ENCODE measurements around the gene PLXNA1. TPM values are rescaled to one million over a fixed set of nuclear protein-coding genes. Genes with fewer than 3 reads are reported as not detected.

The PLXNA1 gene
- total and polyA plus RNA-seq, 10 of the 15 experiments (the other 5 are each of a cell fraction or from before 2014, with no cell fraction given): 0.03 to 16.4 (median 2.5) TPM

- Histone ChIP-seq H2AFZ (ENCODE audit: control insufficient read depth, low read depth, low read length) (no peak overlapping the region), H3K4me2 (ENCODE audit: control insufficient read depth, insufficient read depth) (no peak overlapping the region), H3K27me3 (replicated peaks in 1 of 2; ENCODE audit: control insufficient read depth in 2 of 2, insufficient read depth in 2 of 2, low read length in 1 of 2) (no peaks in the 10 kb centered on the region), H3K9me3 (replicated peaks; ENCODE audit: control insufficient read depth, insufficient read depth, low read length) (no peaks in the 10 kb centered on the region), H3K9ac (ENCODE audit: control insufficient read depth, insufficient read depth, low read length) (no peak overlapping the region), H3K4me3 (no peak overlapping the region), H3K27ac (ENCODE audit: control insufficient read depth, insufficient read depth) (no peak overlapping the region), H3K4me1 (ENCODE audit: control insufficient read depth, insufficient read depth, low read length) (no peaks in the 10 kb centered on the region), H3K36me3 (ENCODE audit: control insufficient read depth in 2 of 2, insufficient read depth in 2 of 2, low read length in 1 of 2) (no peaks in the 10 kb centered on the region), H3K79me2 (ENCODE audit: control insufficient read depth, insufficient read depth, low read length) (no peaks in the 10 kb centered on the region), H4K20me1 (ENCODE audit: control insufficient read depth, insufficient read depth) (no peaks in the 10 kb centered on the region)
- FAIRE-seq (no peak), DNase-seq (ENCODE audit: low read depth, low spot score) (no peak), ATAC-seq (no peak)
- ChIA-PET CTCF (no interaction called here), SMC1A (ENCODE audit: uncharacterized antibody, unreplicated experiment) (interaction anchor here (0.7 kb wide), 1 partner anchor 13 kb away, joined by 3 read pairs; no protein-coding TSS in a partner anchor), POLR2A (no interaction called here), RAD21 (ENCODE audit: unreplicated experiment) (no interaction called here)
- intact Hi-C loops (cut with micrococcal nuclease; ENCODE audit: unreplicated experiment): no loop called here
- BruUV-seq (replicated peaks): no TSS peak
- 48% methylated on average over 4 of the region's 4 CpGs for WGBS (ENCODE audit: insufficient coverage, insufficient replicate concordance, low lambda C conversion rate, missing lambda C conversion rate)
- in situ Hi-C loops (cut with MboI): no loop called here
- no peak for TF ChIP-seq ESRRA (IDR thresholded peaks at IDR 0.05; ENCODE audit: low read length)
- no peak for TF ChIP-seq ZBTB40 (IDR thresholded peaks at IDR 0.05; ENCODE audit: borderline replicate concordance)
- TF ChIP-seq SMARCA5 (IDR thresholded peaks at IDR 0.05): no peak
- no peak for TF ChIP-seq GABPA (IDR thresholded peaks at IDR 0.05; ENCODE audit: low read depth)
- TF ChIP-seq KDM1A (IDR thresholded peaks at IDR 0.05; ENCODE audit: borderline replicate concordance): no peak
- TF ChIP-seq TARDBP (IDR thresholded peaks at IDR 0.05; ENCODE audit: borderline replicate concordance): no peak
- no peak for TF ChIP-seq ZBTB11 (CRISPR knock-in tag; IDR thresholded peaks at IDR 0.05)
- no peak for TF ChIP-seq HDGF (IDR thresholded peaks at IDR 0.05)
- no peak for TF ChIP-seq HSF1 (IDR thresholded peaks at IDR 0.05; ENCODE audit: low read depth, low read length)
- no peak for TF ChIP-seq FOS (IDR thresholded peaks at IDR 0.05; ENCODE audit: borderline replicate concordance, extremely low read depth, insufficient read length)
- TF ChIP-seq PAX8 (IDR thresholded peaks at IDR 0.05): no peak
- TF ChIP-seq BRCA1 (IDR thresholded peaks at IDR 0.05; ENCODE audit: low read depth, low read length): no peak
- TF ChIP-seq CTCF (IDR thresholded peaks at IDR 0.05 in 2 of 3, conservative IDR thresholded peaks at IDR 0.05 in 1 of 3; ENCODE audit: control insufficient read depth in 2 of 3, extremely low read depth in 1 of 3, insufficient read depth in 1 of 3, low read depth in 3 of 3, low read length in 3 of 3): no peak
These were observed 47.0 kb upstream of the PLXNA1 start for GRCh38 chr3:126935756-126936509.
